ENCODE results near the gene DPEP3.
A peak's percentile ranks its signal among the peaks of the same experiment; 100 is the strongest.
"Not testable (repeated sequence)": the region's sequence is repeated elsewhere in the genome, so short reads cannot be mapped to it uniquely, and the experiment has no call there.

Gene DPEP3

GRCh38 chr16:67944690-67945391 is 35.5 kb downstream of the DPEP3 start:
- no peak for DNase-seq (ENCODE audit: low read depth in 2 of 2)

GRCh38 chr16:67943619-67944504 is 36.4 kb downstream of the DPEP3 start, which contains the start of gene LCAT:
LCAT (minus strand) TSS chr16:67944120; CDS start chr16:67944101, 19 bp downstream.
- no peak for DNase-seq (ENCODE audit: low read depth in 2 of 2)

GRCh38 chr16:67943256-67943618 is 37.1 kb downstream of the DPEP3 start:
- DNase-seq (ENCODE audit: low read depth in 2 of 2): no peak

GRCh38 chr16:67942510-67943255 is 37.6 kb downstream of the DPEP3 start:
- DNase-seq (ENCODE audit: low read depth in 2 of 2): no peak

DNA sequence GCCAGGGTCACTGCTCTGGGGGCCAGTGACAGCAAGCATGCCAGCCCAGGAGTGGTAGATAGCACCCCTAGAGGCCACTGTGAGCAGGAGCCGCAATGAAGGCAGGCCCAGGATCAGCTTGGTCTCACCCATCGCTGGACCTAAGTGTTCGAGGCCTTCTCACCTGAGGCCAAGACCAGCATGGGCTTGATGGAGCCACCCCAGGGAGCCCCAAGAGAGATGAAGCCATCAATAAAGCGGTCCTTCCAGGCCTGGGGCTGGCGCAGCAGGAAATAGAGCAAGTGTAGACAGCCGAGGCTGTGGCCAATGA is 38.1 kb downstream of the DPEP3 start:
- DNase-seq (ENCODE audit: low read depth in 2 of 2): no peak

DNA sequence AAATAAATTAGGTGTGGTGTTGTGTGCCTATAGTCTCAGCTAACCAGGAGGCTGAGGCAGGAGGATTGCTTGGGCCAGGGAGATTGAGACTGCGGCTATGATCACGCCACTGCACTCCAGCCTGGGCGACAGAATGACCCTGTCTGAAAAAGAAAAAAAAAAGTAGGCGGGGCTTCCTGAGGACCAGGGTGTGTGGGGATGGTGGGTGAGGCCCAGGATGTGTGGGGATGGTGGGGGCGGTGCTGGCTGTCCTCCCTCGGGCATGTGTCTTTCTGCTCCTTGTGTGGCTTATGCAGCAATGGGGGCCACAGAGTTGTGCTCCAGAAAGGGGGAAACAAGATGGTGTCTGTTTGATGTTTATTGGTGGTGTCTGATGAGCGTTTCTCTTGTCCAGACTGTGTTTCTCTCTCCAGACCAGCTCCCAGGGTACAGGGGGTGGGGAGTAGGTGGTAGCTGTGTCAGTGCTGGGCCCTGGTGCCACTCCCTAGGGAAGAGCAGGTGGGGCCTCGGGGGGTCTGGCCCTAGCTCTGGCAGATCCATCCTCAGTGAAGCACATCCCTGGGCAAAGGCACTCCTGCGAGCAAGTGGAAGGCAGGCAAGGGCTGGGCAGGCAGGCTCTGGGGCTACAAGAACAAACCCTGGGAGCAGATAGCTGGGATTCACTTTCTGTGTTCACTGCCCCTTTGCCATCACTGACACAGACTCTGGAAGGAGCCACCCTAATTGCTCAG is 38.7 kb downstream of the DPEP3 start:
- DNase-seq (ENCODE audit: low read depth in 2 of 2): no peak

- DNase-seq (ENCODE audit: low read depth in 2 of 2): no peak
Observed at GRCh38 chr16:67940446-67941089, 39.7 kb downstream of the DPEP3 start.

- DNase-seq (ENCODE audit: low read depth in 2 of 2): no peak
Observed at GRCh38 chr16:67939507-67940445, 40.5 kb downstream of the DPEP3 start.

DNA sequence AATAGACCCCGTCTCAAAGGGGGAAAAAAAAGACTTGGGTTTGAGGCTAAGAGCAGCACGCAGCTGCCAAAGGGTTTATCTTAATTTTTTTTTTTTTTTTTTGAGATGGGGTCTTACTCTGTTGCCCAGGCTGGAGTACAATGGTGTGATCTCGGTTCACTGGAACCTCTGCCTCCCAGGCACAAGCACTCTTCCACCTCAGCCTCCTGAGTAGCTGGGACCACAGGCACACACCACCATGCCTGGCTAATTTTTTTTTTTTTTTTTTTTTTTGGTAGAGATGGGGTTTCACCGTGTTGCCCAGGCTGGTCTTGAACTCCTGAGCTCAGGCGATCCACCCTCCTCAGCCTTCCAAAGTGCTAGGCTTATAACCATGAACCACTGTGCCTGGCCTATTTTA is 42.6 kb downstream of the DPEP3 start:
- not testable (repeated sequence) for DNase-seq (ENCODE audit: low read depth in 2 of 2)

GRCh38 chr16:67936880-67937605 is 43.3 kb downstream of the DPEP3 start:
- peak; percentile 56 to 68 for DNase-seq (ENCODE audit: low read depth in 2 of 2)

GRCh38 chr16:67936124-67936879 is 44.0 kb downstream of the DPEP3 start, which contains the start of gene PSMB10:
PSMB10 (minus strand) TSS chr16:67936850; CDS start chr16:67936749, 101 bp downstream.
- no peak for DNase-seq (ENCODE audit: low read depth in 2 of 2)

DNA sequence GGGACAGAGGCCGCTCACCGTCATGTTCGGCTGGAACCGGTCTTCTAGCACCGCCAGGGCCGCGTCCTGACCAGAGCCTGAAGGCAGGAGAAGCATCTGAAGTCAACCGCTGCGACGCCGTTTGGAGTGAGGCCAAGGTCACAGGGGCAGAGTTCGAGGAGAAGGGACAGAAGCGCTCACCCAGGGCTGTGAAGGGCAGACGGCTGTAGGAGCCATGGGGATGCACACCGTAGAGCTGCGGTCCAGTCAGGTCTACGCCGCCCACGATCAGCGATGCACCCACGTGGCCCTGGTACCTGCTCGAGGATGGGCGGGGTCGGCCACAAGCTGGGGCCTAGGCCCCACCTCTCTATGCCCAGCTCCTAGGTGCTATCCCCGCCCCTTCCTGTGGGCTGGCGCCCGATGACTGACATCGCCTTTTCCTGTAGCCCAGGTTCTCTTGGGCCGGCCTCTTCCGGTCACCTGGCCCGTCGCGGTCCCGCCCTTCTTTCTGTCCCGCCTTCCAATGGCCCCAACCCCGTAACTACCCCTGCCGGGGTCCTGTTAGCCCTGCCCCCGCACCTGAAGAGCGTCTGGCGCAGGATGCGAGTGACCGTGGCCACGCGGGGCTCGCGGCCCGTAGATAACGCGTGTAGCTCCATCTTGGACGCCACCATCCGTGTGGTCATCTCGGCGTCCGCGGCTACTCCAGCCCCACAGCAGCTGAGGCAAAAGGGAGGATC is 44.7 kb downstream of the DPEP3 start:
- DNase-seq (ENCODE audit: low read depth in 2 of 2): peak; percentile 89 to 93

GRCh38 chr16:67935101-67935401 is 45.2 kb downstream of the DPEP3 start:
- DNase-seq (ENCODE audit: low read depth in 2 of 2): no peak

- DNase-seq (ENCODE audit: low read depth in 2 of 2): no peak
Observed at GRCh38 chr16:67934306-67935100, 45.8 kb downstream of the DPEP3 start.

DNA sequence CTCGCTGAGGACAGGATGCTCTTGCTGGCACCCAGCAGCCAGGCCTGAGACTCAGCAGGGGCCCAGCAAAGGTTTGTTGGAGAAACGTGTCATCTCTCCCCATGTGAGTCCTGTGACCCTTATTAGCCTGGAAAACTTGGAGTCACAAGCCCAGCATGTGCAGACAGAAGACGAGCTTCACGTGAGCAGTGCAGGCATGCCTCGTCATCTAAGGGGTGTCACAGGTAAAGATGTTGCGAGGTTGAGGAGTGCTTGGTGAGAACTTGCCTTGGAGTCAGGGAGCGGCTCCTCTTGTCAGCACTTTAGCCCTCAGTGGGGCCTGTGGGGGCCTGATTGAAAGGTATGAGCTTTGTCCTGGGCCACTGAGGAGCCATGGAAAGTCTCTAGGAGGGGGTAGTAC is 46.5 kb downstream of the DPEP3 start:
- DNase-seq (ENCODE audit: low read depth in 2 of 2): no peak

DNA sequence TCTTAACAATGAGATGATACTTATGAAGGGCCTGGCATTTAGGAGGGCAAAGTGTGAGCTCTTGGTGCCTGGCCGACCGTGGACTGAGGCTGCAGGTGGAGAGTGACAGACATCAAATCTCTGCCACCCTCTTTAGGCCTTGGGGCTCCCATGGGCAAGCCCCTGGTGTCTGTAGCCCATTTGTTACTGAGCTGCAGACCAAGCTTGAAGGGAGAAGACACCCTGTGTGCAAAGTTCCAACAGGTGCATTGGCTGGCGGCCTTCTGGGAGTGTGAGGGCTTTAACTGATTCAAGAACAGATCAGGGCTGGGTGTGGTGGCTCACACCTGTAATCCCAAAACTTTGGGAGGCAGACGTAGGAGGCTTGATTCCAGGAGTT is 47.8 kb downstream of the DPEP3 start:
- DNase-seq (ENCODE audit: low read depth in 2 of 2): no peak

DNA sequence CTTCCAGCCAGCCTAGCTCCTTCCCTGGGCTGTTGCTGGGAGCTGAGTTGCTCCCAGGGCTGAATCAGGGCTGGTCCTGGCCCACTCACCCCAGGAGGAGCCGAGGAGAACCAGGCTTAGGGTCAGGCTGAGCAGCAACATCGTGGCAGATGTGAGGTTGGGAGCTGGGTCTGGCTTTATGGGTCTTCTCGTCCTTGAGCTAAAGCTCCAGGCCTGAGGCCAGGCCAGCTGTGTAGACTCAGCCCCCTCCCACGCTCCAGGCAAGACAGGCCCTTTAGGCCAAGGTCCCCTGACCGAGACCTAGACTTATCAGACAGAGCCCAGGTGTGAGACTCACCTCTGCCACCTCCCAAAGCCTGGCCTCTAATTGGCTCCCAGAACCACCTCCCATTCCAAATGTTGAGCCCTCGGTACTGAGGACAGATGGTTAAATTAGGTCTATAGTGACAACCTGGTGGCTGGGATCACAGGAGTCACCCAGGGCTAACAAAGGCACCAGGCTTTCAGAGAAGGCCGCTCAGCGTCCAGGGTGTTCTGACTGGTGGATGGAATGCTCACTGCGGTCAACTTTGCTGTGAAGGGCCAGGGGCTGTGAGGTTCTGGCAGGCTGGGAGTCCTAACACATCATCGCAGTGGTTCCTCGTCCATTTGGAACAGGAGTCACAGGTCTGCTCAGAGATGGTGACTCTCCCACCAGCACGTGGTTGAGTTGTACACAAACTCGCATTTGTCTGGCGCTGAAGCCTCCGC is 48.4 kb downstream of the DPEP3 start, which contains the start of gene CTRL:
TSS of gene CTRL (minus strand) at position 151 of the 750 bp plus-strand sequence. CDS start at position 141, 10 bp downstream.
- DNase-seq (ENCODE audit: low read depth in 2 of 2): no peak

Data from stimulated activated CD8-positive, alpha-beta memory T cell treated with anti-CD3 and anti-CD28 coated beads, Interleukin-15, amount 100 ng/mL, for 4 hours (primary cell).